Hepatocyte (in vitro differentiated cells): ENCODE measurements around the gene GAS2L1.

Source experiments
- CTCF ChIP-seq: fragments of 200-600 bp; sonication (generic); IDR thresholded peaks from 2 replicates; pipeline ENCODE4 v1.5.1; 2016; ENCODE audit warnings: antibody characterized with exemption, mild to moderate bottlenecking; ENCODE audit not compliant: poor library complexity
- EZH2phosphoT487 ChIP-seq: fragments of 200-600 bp; sonication (generic); IDR thresholded peaks from one replicate; pipeline ENCODE4 v1.6.1; 2018; ENCODE audit warnings: antibody characterized with exemption, mild to moderate bottlenecking, low read depth, moderate library complexity; ENCODE audit not compliant: unreplicated experiment, severe bottlenecking

GRCh38 chr22:29328566-29329500, 22.4 kb downstream of the GAS2L1 start:
- no peak for TF ChIP-seq CTCF
- no peak for TF ChIP-seq EZH2phosphoT487
